Right kidney (tissue), 1 donor: ENCODE results near the gene RGS5.

Experiments
- DNase-seq: peaks from one replicate; pipeline ENCODE4 v3.0.0-alpha.2; 2016

Gene RGS5

GRCh38 chr1:163186862-163187261, 15.9 kb downstream of the RGS5 start:
- DNase-seq = no peak

- no peak for DNase-seq
Observed at GRCh38 chr1:163182330-163182949, 20.3 kb downstream of the RGS5 start.

- DNase-seq = no peak
Observed at GRCh38 chr1:163178628-163179027, 24.1 kb downstream of the RGS5 start.

- DNase-seq = no peak
Observed at GRCh38 chr1:163176797-163177196, 25.9 kb downstream of the RGS5 start.

- peak; percentile 26 for DNase-seq
Observed at GRCh38 chr1:163174524-163175437, 27.9 kb downstream of the RGS5 start.

- no peak for DNase-seq
Observed at GRCh38 chr1:163173121-163173520, 29.6 kb downstream of the RGS5 start.

GRCh38 chr1:163172596-163172995, 30.1 kb downstream of the RGS5 start:
- DNase-seq = no peak

- peak; percentile 9 for DNase-seq
Observed at GRCh38 chr1:163171826-163172225, 30.9 kb downstream of the RGS5 start.

- no peak for DNase-seq
Observed at GRCh38 chr1:163170975-163171676, 31.6 kb downstream of the RGS5 start.

GRCh38 chr1:163170331-163170730, 32.4 kb downstream of the RGS5 start:
- DNase-seq = no peak

GRCh38 chr1:163169553-163169952, 33.2 kb downstream of the RGS5 start:
- DNase-seq = no peak

- DNase-seq = no peak
Observed at GRCh38 chr1:163168053-163168452, 34.7 kb downstream of the RGS5 start.

GRCh38 chr1:163166886-163167555, 35.7 kb downstream of the RGS5 start:
- no peak for DNase-seq

GRCh38 chr1:163165119-163165518, 37.6 kb downstream of the RGS5 start:
- no peak for DNase-seq

GRCh38 chr1:163163881-163164582, 38.7 kb downstream of the RGS5 start:
- no peak for DNase-seq

GRCh38 chr1:163163163-163163562, 39.6 kb downstream of the RGS5 start:
- no peak for DNase-seq

GRCh38 chr1:163162381-163162914, 40.3 kb downstream of the RGS5 start:
- DNase-seq = no peak

- DNase-seq = no peak
Observed at GRCh38 chr1:163161841-163162240, 40.9 kb downstream of the RGS5 start.

GRCh38 chr1:163161337-163161736, 41.4 kb downstream of the RGS5 start:
- no peak for DNase-seq

- DNase-seq = no peak
Observed at GRCh38 chr1:163155606-163156005, 47.1 kb downstream of the RGS5 start.

- no peak for DNase-seq
Observed at GRCh38 chr1:163148911-163149310, 53.8 kb downstream of the RGS5 start.

GRCh38 chr1:163147019-163147418, 55.7 kb downstream of the RGS5 start:
- no peak for DNase-seq
